NCI-H748 treated with DMSO at 0.1 percent for 48 hours (cell line): ENCODE measurements around the gene FAP.

Experiments used
- DNase-seq: peaks from one replicate; lab custom pipeline; 2025; lab: John Stamatoyannopoulos, UW

FAP gene, protein sequence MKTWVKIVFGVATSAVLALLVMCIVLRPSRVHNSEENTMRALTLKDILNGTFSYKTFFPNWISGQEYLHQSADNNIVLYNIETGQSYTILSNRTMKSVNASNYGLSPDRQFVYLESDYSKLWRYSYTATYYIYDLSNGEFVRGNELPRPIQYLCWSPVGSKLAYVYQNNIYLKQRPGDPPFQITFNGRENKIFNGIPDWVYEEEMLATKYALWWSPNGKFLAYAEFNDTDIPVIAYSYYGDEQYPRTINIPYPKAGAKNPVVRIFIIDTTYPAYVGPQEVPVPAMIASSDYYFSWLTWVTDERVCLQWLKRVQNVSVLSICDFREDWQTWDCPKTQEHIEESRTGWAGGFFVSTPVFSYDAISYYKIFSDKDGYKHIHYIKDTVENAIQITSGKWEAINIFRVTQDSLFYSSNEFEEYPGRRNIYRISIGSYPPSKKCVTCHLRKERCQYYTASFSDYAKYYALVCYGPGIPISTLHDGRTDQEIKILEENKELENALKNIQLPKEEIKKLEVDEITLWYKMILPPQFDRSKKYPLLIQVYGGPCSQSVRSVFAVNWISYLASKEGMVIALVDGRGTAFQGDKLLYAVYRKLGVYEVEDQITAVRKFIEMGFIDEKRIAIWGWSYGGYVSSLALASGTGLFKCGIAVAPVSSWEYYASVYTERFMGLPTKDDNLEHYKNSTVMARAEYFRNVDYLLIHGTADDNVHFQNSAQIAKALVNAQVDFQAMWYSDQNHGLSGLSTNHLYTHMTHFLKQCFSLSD

DNA sequence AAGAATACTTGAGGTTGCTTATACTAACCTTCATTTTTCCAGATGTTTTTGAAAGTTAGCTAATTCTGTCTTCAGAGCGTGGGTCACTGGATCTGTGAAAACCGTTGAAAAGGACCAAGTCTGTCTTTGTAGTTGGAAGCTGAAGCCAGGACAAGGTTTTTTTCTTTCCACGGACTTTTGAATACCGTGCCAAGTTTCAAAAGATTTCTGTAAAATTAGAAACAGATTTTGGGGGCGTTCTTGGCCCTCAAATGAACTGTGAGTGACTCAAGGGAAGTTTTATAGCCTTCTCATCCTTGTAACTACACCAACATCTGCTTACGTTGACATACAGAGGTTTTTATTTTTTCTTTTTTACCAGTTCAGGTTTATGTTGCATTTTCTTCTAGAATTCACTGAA is at the start of gene FAP:
Gene FAP, minus strand, starts transcription at position 152 of the 400 bp plus-strand sequence. Its CDS starts 118 bp downstream, at position 34.
- DNase-seq: no peak

DNA sequence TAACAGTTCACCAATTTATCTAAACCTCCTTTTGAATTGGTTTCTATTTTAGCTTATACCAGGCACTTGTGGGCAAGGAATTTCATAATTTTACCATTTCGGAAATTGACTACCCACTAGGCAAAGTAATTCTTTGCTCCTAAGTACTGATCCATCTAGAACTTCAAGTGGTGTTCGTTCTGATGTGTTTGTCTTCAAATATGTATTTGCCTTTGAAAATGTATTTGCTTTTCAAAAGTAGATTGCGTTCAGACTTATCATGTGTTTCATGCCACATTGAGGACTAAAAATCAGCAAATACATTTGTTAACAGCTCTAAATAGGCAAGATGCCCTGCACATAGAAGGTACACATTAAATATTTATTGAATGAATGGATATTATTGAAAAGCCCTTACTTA is 48.5 kb upstream of the FAP start:
- DNase-seq: no peak

DNA sequence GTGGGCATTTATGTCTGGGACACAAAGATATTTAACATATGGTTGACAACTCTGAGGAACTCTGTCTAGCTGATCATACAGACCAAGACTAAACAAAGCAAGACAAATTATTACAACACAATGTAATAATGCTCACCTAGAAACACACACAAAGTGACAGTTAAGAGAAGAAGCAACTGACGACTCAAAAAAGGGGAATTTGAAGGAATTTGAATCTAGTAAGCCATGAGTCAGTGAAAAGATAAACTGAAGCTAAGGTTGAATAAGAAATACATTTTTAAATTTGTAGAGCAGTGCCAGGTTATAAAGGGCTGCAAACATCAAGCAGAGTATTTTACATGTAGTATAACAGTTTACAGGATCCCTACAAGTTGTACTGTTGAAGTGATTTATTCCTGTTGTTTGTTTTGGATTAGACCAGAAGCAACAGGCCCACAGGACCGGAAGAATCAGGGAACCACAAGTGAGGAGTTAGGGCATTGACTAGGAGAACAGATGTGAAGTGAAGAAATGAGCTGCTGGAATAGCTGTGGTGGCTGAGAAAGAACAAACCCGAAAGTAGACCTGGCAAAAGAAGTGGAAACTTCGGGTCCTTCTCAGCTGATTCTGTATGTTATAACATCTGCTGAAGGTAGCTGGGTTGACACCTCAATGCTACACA is 39.6 kb upstream of the FAP start:
- no peak for DNase-seq

DNA sequence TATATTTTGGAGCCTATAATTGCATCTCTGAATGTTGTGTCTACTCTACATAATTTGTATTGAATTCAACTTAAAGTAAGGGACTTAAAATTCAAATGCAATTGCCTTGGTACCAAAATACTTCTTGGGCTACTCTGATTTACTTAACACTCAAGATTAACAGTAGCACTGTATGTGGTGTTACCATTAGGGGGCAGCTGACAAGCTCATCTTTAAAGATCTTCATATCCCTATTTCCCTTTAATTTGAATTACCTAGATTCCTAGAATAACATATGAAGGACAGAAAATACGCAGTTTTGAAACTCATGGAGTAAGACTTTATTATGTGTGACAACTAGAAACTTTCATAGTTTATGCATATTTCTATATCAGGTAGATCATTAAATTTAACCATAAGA is 37.4 kb upstream of the FAP start:
- DNase-seq: no peak

DNA sequence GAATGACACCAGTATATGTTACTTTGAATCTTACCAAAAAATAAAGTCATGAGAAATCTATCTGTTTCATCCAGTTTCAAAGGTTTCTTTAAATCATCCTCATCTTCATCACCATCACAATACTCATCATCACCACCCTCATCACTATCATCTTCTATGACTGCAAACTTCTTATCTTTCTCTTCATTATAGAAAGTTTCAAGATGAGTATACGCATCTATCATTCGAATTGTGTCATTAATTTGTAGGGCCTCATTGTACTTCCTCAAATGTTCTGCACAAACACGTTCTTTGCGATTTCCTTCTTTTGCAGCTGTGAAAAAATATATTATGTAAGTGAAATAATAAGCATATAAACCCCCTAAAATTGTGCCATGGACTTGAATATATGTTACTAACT is 34.1 kb upstream of the FAP start:
- no peak for DNase-seq

DNA sequence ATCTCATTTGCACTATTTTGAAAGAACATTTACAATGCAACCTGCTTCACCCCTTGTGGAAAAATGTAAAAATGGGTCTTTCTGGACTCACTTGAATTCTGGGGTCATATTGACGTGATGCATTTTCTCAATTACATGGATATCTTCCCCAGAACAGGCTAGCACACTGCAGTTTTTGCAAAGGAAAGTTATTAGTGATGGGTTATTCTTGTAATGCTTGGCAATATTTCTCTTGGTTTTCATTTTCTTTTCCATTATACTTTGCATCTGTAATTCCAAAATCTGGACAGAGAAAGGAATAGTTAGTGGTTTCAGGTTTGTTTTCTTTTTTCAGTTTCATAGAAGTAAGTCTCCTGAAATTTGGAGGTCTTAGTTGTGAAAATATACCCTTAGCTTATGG is 24.8 kb upstream of the FAP start:
- DNase-seq: no peak

DNA sequence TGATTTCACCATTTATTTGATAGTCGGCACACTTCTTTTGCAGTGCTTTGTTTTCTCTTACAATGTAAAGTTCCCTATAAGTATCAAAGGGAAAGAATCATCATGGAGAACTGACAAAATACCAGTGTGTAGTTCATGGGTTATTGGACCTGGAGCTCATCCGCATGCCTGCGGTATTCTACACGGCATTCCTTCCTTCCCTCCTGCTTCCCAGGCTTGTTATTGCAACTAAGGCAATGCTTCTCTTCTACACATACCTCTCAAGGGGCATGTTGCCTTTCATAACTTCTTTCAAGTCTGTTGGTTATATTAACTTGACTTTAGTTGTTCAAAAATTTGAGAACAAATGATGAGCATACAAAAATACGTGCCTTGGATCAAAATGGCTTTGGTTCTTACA is 24.3 kb upstream of the FAP start:
- no peak for DNase-seq

DNA sequence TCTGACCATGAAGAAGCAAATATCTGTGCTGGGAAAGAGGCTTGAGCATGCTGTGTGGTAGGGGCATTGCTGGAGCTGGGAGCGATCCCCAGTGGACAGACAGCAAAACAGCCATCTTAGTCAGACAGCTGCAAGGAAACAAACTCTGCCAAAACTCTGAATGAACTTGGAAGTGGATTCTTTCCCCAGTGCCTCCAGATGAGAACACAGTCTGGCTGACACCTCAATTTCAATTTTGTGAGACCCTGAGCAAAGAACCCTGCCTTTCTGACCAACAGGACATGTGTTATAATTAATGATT is 23.2 kb upstream of the FAP start:
- DNase-seq: no peak

DNA sequence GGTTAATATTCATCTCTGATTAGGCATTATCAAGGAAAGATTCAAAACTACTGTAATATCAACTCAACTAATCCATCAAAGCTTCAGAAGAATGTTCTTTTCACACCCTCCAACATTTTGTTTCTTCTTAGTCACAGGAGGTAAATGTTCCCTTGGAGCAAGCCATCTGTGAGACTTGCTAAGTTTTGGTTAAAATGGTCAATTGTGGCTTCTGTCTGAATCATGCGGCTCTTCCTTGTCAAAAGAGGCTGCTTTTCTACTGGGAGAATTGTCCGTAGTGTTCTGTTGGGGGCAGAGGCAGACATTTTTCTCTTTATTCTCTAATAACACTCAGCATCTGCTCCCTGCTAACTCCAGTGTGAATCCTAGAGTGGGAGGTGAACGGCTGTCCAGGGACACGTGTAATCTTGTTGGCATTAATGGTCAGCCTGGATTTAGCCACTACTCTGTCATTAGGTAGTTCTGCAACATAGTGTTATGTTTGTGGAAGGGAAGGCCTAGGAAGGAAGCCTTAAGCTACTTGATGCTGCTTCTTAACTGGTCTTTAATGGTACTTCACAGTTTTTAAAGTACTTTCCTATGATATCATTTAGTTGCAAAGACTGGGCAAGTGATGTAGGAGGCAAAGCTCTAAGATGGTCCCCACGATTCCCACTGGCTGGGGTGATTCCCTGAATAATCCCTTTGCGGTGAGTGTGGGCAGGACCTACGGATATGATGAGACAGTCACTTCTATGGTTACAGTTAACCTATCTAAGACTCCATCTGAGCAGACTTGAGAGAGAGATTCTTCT is 22.6 kb upstream of the FAP start:
- DNase-seq: no peak

DNA sequence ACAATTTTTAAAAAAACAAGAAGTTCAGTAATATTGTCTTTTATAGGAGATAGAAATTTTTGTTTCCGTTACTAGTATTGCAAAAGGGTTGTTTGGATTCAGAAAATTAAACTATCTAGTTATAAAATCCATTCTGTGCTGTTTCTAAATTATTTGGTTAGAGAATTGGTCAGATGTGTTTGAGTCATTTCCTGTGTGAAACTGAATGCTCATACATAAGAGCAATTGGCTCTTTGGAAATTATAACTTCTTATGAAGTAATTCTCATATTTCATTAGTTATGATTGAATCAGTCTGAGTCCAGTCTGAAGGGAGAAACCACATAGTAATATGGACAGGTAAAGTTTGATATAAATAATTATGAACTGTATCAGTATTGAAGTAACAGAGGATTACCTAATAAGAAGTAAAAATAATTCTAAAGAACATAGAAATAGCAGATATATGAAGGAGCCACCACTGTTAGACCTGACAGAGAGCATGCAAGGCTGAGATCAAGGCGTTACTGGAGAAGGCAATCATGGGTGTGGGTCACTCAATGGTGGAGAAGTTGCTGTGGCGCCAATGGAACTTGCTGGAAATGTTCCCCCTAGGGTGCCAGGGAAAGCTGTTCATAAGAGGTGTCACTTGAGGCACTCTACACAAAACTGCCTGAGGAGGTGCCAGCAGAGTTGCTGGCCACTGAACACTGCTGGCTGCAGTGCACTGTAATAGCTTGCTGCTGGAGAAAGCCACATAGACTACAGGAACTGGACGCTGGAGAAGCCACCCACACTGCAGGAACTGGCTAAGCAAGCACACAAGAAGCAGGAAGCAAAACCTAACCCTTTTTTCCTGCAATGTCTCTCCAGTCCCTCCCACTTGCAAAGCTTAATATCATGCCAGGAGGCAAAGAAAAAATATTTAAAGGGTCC is 18.0 kb upstream of the FAP start:
- DNase-seq: no peak

DNA sequence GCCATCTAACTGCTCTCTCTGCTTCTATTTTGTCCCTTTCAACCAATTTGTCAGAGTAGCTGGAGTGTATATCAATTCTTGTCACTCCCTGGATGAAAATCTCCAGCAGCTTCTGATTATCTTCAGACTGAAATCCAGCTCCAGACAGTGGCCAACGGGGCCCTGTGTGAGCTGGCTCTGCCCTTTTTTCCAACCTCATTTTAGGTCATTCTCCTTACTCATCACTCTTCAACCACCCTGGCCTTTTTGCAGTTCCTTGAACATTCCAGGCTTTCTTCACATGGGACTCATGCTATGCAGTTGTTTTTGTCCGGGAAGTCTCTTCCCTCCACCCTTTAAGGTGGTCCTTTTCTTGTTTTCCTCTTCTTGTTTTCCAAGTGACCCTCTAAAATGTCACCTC is 15.4 kb upstream of the FAP start:
- no peak for DNase-seq

DNA sequence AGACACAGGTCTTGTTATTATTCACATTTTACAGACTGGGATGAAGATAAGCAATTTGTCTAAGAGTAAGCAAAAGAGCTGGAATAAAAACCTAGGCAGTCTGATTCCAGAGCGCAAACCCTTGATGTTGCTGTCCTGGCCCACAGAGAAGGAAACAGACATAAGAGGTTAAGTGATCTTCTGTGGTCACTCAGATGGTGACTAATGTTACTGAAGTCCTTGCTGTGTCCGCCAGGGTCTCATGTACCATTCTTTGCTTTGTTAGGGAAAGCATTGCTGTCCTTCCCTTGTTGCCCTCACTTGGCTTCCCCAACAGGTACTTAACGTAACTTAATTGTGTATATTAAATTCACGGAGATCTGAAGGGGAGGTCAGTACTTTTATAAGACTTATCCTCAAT is 14.9 kb upstream of the FAP start:
- no peak for DNase-seq

DNA sequence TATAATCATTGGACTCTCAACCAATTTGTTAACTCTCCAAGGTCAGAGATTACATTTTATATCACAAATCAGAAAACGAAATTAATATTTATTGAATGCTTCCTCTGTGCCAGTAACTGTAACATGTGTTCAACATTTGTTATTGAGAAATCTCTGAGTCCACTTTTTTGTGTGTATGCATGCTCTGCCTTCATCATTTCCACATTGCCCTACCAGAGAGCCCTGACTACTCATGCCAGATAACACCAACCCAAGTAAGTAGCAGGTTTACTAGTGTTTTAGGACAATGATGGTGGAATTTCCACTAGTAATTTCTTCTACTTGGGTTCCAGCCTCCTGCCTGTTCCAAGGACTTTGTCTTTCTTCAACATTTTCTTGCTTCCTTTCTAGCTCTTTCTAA is 14.2 kb upstream of the FAP start:
- DNase-seq: no peak

DNA sequence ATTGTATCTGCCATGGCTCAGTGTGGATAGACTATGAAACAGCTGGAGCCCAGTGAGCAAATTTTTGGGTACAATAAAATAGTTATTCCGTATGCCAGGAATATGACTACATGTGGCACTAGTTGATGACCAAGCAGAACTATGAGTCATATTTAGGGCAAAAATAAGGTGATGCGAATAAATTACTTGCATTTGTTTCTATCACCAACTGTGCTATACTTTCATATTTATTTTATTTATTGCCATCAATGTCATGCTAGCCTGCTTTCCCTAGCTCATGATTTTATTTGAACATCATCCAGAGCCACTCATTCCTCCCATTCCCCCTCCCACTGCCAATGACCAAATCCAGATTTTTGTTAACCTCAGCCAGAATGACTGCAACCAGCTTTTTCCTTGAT is 13.3 kb upstream of the FAP start:
- no peak for DNase-seq

DNA sequence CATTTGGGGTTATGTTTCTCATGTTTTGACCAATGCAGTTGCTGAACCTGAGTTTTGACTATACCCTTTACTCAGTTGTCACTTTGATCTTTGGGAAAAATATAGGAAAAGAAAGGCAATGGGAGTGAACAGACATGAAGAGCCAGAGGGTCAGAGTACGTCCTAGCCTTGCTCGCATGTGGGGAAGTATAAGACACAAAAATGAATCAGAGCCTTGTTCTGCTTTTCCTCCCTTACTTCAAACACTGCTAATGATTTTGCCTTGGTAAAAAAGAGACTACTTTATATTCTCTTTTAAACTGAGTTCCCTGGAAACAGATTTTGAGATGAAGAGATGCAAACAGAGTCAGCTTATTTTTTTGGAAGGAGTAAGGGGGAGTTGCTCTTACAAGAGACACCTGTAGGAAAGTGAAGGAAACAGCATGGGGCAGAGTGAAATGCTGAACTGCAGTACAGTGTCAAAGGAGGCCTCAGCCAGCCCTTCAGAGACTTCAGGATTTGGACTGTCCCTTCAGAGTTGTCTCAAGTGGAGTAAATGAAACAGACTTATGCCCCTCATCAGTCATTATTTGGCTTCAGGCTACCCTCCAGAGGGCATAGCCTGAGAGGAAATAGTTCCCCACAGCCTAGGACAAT is 11.1 kb upstream of the FAP start:
- DNase-seq: no peak

DNA sequence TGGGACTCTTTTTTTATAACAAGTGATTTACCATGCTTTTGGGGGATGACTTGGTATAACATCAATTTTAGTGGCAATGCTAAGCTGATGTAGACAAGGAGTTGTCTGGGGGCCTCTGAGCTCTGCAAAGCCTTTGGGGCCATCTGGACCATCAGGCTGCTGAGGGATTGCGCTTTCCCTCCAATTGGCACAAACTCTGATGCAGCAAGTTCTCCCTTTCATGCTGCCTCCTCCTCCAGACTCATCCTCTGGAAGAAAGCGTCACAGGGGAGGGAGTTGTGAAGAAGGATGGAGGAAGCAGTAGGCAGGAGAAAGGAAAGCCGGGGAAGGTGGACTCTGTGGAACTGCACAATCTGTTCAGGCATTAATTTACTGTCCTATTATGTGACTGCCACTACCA is 10.2 kb upstream of the FAP start:
- no peak for DNase-seq

DNA sequence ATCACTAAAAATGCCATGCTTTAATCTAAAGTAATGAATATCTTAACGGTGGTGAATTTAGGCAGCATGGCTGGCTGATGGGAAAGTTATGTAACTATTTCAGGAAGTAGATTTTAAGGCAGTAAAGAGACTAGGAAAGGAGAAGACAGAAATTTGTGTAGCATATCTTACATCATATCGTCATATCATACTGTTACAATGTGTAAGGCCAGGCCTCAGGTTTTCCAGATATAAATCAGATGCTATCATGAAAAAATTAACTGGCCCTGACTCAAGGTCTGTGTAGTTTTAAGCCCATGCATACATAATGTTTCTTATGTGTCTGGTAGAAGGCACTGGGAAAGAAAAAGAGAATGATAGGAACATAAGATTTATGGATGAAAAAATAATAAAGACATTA is 8.9 kb upstream of the FAP start:
- no peak for DNase-seq

DNA sequence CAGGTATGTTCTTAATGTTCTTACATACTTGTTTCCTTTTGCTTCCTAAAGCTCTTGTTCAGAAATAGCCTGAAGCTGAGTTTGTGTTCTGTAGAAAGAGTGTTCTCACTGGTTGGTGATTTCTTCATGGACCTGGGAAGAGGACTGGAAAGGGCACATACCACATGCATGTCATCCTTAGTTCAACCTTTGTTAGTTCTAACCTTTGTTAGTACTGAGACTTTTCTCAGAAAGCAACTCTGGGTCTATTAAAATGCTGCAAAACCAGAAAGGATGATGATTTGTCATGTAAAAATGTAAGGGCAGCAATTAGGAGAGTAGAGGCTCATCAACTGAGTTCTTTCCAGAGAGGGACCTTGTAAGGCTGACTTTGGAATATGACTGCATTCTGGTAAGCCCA is 2.5 kb upstream of the FAP start:
- no peak for DNase-seq

DNA sequence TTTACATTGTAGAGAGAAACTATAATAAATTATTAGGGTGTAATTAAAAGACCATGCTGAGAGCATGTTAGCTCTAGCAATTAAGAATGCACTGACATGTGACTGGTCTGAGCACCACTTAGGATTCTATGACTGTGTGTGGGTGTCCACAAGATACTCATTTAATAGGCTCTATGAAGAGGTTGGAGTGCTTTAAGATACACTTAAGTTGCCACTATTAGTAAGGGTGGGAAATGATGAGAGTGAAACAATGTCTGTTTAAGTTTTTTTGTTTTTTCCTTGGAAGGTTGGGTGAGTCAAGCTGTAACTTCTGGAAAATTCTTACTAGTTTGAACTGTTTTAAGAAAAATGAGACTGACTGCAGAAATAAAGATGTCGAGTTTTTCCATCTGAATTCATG is 1.8 kb upstream of the FAP start:
- no peak for DNase-seq

DNA sequence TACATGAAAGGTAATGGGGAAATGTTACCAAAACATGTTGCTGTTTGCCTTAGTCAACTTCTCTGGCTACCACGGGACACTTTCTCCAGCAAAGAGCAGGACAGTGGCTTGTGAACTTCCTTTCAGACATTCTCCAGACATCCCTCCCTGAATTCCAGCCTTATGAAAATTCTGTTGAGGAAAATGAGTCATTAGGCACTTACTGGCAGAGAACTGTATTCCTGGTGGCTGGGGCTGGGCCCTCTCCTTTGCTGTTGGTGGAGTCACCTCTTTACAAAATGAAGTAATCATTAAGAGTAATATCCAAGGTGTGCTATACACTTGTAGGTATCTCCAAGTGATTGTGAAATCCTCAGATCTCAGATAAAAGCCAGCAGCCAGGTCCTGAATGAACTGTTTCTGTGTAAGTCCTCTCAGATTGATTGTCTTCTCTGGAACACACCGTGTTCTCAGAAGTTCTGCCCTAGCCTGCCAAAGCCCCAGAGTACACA is 1.3 kb upstream of the FAP start:
- no peak for DNase-seq

DNA sequence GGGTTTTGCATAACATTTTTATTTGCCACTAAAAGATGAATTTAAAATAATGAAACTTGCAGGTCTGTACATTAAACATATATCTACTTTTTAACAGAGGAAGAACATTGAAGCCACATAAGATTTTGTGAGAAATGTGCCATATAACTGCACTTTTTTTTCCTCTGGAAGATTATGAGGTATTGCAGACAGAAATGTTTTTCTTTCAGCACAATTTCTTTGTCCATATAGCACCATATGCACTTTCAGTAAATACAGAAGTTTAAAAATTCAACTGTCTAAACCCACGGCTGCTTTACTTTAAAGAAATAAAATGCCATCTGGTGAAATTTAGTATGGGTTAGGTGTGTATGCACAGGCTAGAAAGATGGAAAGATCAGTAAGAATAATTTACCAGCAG is 470 bp upstream of the FAP start:
- no peak for DNase-seq
